HG02571 (cell line): ENCODE measurements around the gene SH3RF3.

ENCODE experiments used
- ATAC-seq: cut with Tn5 transposase; IDR thresholded peaks from one replicate; pipeline ENCODE4 v1.9.1; 2021; ENCODE audit warnings: mild to moderate bottlenecking, moderate library complexity; ENCODE audit not compliant: unreplicated experiment

Gene SH3RF3

DNA sequence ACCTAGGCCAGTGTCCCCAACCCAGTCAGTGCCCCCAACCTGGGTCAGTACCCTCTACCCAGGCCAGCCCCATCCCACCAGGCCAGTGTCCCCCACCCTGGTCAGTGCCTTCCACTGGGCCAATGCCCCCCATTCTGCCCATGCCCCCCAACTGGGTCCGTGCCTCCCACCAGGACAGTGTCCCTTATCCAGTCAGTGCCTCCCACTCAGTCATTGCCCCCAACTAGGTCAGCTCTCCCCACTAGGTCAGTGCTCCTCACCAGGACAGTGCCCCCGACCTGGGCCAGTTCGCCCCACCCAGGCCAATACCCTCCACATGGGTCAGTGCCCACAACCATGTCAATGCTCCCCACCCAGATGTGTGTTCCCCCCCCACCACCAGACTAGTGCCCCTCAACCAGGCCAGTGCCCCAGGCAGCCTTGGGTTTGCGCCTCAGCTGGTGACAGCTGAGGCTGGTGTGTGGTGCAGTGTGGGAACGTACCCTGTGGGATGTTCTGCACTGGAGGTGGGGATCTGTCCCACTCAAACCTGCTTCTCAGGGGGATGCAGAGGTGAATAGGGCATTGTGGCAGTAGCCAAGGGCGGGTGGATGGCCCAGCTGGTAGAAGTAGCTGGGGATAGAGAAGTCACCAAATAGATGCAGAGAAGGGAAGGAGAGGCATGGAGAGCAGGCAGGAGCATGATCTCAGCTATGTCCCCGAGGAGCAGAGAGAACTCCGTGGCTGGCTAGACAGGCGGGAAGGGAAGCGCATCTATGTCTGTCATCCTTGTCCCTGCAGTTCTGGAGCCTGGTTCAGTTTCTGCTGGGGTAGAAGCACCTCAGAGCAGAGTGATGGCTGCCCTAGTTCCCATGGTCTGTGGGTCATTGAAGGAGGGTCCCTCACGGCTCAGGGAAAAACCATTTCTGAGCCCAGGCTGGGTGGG lies 168.8 kb downstream of the SH3RF3 start:
- no peak for ATAC-seq

DNA sequence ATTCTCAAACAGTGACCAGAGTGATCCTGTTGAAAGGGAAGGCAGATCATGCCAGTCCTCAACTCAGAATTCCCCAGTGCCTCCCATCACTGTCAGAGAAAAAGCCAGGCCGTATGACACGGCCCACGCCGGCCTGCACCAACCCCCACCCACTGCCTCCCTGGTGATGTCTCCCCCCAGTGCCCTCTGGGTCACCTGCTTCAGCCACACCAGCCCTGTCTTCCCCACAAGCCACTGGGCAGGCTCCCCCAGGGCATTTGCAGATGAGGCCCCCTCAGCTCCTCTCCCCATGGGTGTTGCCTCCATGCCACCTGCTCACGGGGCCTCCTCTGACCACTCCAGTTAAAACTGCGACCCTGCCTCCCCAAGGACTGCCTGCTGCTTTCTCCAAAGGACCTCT lies 169.8 kb downstream of the SH3RF3 start:
- ATAC-seq = no peak

DNA sequence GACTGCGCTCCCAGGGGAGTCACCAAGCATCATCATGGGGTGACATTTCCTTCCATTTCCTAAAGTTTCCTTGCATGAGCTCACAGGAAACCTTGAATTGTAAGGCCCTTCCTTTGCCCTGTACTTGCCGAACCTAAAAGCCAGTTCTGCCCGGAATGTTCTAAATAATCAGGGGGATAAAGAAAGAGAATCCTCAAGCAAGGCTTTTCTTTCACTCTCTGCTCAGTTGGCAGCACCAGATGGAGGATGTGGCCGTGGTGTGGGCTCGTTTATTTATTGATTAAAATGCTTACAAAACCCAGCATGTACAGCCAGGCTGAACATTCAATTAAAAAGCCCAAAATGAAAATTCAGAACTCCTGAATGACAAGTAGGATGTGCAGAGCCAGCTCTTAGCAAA lies 170.5 kb downstream of the SH3RF3 start:
- no peak for ATAC-seq

DNA sequence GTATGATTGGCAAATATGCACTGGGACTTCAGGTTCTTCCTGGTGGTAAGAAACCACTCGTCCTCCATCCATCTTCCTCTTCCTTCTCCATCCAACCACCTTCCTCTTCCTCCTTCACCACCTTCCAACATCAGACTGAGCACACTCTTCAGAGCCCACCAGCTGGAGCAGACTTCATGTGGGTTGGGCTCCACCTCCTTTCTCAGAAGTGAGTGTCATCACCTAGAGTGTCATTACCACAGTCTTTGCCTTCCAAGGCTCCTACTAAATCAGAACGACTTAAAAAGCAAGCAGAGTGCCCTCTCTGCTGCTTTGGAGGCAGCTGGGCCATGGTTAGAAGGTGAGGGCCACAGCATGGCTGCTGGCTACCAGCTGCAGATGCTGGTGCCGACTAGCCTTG lies 171.6 kb downstream of the SH3RF3 start:
- no peak for ATAC-seq

DNA sequence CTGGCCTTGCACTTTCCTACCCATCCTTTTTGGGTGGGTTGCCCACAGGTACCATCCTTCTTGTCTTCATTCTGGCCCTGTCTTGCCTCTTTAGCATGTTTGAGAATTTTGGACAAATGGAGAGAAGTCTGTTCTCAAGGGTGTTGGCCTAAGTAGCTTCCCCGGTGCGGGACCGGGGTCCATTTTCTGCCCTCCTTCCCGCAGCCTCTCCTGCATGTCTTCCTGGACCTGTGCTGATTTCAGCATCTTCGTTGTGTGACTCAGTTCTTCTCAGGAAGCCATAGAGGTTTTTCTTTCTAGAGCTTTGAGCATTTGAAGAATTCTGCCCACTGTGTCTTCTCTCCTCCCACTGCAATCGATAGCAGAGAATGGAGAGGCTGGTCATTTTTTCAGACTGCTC lies 172.7 kb downstream of the SH3RF3 start:
- no peak for ATAC-seq

DNA sequence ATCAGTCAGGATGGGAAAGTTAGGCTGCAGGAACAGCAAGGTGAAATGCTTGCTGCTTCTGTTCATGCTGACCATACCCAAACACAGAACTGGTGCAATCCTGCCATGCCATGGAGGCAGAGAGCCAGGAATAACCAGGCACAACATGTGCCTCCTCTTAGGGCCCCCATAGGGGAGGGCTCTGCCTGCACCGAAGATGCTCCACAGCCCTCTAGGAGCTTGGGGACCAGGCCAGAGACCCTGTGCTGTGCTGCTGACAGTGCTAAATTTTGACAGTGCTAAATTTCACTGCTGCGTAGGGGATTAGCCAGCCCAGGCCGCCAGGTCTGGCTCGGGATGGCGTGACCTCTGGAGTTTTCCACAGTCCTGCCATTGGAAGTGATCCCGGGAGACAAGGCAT lies 173.3 kb downstream of the SH3RF3 start:
- no peak for ATAC-seq

DNA sequence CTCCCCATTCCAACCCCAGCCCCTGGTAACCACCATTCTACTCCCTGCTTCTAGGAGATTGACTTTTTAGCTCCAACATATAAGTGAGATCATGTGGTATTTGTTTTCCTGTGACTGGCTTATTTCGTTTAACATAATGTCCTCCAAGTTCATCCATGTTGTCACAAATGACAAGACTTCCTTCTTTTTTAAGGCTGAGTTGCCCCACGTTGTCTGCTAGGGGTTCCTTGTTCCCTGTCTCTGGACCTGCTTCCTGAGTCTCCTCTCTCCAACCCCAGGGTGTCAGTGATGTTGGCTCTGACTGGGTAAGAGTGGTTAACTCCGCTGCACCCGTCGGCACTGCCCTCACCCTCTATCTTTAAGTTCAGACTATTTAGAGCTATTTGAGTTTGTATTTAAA lies 175.2 kb downstream of the SH3RF3 start:
- no peak for ATAC-seq

DNA sequence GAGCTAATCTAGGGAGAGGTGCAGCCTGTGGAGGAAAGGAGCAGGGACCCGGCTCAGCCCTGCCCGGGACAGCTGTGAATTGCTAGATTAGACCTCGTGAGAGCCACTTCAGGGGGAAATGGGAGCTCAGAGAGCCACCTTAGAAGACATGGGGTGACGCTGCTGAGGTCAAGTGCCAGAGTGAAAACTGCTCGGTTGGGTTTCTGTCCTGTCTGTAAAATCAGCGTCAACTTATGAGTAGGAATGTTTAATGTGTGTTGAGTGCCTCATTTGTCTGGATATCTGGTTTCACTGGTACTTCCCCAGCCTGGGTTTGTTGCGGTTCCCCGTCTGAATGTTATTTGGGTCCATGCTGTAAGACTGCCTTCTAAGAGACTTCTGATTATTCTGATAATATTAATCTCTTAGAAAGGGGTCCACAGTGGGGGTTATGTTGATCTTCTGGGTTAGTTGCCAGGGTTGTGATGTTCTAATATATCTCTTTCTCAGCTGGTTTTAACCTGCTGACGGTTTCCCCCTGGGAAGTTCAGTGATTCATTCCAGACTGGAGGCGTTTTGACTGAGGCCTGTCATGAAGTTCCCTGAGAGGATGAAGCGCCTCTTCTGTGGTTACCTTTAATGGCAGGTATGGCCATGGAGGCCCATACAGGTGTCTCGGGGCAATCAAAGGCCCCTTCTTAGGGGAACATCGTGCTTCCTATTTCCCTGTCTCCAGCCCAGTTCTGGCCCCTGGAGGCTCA lies 175.9 kb downstream of the SH3RF3 start:
- ATAC-seq = no peak

DNA sequence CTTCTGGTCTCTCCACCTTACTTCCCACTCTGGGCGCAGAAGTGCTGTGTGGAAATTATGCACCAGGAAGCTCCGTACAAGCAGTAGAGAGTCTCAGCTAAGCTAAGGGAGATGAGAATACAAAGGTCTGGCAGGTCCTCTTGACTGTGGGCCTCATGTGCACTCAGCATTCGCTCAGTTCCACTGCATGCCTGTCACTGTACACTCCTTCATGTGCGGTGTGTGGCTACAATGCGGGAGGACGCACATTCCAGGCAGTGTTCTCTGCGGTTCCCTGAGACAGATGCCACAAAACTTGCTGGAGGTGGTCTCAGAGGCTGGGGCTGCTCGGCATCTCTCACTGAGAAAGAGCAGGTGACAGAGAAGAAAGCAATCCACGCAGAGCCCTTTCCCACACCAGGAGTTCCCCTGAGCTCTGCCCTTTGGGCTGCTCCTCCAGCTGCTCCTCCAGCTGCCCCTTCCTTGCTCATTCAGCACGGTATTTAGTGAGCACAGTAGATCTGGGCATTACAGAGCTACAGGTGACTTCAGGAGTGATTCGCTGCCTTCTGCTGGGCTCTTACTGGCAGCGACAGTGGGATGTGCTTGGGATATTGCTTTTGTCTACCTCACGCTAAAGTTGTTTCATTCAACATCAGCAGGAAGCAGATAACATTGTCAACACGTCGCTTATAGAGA lies 176.6 kb downstream of the SH3RF3 start:
- no peak for ATAC-seq

DNA sequence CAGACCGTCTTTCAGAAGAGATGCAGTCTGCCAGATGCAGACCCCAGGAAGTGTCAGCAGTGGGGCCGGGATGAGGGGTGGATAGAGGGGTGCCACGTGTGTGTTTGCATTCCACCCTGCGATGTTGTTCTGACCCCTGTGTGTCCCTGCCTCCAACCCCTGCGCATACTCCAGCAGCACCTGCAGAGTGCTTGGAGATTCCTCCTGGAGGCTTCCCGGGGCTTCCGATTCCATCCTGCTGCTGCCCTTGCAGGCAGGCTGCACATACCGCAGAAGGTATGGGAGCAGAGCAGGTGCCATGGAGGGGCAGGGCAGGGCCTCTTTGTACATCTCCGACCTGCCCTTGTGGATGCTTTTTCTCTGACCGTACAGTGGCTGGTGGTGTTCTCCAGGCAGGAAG lies 177.2 kb downstream of the SH3RF3 start:
- ATAC-seq = no peak

DNA sequence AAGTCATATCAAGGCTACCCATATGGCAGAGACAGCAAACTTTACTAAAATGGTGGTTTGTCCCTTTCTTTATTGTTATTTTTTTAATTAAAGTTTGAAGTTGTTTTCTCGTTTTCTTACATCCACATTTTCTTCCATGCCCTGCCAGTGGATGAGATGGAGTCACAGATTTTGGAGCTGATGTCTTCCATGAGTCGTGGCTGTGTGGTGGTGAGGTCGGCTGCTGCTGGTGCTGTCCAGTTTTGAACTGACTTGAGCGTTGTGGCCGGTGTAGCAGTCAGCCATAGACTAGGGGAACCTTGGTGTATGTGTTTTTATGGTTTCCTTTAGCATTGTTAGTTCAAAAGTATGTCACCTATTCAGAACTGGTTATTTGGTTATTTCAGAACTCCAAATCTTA lies 182.8 kb downstream of the SH3RF3 start:
- ATAC-seq = no peak

DNA sequence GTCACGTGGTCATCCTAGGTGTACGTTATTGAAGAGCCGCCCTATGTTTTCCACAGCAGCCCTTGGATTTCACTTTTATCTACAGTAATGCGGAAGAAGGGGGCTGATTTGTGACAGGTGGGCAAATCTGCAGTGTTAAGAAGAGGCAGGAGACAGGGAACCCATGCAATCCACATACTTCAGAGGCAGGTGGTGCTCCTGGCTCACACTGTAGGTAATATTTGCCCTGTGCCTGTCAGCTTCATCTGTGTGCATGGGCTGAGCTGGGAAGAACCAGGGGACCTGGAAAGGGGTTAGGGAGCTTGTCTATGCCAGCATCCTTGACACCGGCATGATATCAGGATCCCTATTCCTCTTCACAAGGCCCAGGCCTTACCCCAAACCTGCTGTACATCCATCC lies 183.9 kb downstream of the SH3RF3 start:
- ATAC-seq = no peak

DNA sequence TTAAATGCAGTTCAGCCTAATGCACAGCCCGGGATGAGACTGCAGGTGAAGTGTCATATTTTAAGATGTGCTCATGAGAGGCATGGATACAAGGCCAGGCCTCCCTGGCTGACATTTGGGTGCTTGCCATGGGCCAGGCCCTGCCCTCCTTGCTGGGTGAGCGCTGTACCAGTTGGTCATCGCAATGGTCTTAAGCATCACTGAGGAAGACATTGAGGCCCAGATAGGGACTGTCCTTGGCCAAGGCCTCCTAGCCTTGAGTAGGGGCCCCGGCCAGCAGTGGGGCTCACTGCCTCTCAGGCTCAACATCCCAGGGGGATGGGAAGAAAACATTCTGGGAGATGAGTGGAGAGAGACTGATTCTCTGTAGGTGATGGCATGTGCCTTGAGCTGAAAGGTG lies 184.3 kb downstream of the SH3RF3 start:
- no peak for ATAC-seq

DNA sequence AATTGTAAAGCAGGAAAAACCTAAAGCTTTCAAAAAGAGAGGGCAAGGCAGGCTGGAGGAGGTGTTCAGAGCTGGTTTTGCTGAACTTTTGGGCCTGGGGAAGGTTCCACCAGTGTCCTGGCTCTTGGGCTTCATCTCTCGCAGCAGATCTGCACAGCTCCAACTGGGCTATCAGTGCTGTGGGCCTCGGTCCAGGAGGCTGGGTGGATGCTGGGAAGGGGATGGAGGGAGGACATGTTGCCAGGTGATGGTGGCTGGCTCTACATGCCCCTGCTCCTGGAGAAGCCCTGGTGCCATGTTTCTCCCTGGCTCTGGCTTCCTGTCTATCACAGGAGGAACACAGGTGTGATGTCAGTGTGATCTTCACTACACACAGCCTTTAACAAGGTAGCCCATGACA lies 187.1 kb downstream of the SH3RF3 start:
- no peak for ATAC-seq

DNA sequence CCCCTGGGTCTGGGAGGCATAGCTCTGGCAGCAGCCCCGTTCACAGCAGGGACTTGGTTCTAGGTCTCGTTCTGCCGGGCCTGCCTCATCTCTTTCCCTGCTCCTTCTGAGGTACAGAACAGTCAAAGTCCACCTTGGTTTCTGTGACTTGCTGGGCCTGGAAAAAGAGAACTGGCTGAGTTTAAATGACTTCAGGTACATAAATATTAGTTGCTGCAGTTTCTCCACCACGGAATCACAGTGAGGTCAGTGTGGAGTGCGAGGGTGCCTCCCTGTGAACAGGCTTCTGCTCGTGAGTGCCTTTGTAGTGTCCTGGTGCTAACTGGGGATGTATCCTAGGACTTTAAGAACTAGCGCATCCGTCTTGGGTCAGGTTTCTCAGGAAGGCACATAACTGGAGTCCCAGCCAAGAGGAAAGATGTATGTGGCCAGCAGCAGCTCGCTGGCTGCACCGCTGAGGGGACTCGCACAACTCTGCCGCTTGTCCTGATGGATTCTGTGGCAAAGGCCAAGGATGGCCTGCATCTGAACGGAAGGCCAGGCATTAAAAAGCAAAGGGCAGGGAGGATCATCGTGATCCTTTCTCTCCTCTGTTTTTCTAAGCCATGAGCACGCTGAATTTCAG lies 188.6 kb downstream of the SH3RF3 start:
- ATAC-seq = no peak

DNA sequence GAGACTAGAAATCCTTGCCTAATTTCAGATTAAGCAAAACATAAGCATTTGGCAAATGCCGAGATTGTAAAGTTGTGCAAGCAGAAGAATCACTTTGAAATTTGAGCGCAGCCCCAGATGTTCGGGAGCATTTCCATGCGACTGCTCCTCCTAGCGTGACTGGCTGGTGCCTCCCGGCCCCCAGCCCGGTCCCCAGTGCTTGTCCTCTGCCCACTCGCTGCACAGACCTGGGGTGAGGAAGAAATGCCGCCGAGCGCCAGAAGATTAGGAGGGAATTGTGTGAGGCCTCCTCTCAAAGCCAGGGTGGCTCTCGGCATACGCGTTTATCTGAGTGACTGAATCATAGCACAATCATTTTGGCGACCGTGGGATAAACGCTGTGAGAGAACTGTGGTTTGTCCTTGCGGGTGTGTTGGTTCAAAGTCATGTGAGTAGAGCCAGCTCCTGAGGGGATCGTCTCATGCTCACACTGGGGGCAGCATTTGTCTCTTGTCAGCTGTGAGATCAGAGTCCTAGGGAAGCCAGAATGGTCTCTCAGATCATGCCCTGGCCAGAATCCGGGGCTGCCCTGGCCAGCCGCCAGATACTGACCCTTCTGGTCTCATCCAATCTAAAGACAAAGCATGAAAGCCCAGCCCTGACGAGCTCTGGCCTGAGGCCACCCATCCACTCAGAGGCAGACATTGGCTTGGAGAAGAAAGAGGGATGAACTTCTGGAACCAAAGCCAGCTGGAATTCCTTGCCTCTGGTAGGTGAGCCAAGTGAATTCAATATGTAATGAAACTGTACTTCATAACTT lies 189.3 kb downstream of the SH3RF3 start:
- no peak for ATAC-seq

DNA sequence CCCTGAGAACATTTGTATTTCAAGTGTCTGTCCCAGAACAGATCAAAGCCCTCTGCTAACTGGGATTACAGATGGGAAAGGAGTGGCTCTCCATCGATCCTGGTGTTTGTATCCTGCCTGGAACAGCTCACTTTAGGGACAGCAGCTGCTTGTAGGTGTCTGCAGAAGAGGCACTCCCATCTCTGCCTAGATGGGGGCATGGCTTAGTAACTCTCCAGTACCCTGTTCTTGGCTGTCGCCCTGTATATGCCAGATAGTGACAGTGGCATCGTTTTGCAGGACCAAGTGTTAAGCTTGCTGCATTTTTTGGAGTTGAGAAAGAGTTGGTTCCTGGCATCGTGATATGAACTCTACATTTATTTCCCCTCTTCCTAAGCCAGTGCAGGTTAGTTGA lies 189.9 kb downstream of the SH3RF3 start:
- ATAC-seq = no peak

DNA sequence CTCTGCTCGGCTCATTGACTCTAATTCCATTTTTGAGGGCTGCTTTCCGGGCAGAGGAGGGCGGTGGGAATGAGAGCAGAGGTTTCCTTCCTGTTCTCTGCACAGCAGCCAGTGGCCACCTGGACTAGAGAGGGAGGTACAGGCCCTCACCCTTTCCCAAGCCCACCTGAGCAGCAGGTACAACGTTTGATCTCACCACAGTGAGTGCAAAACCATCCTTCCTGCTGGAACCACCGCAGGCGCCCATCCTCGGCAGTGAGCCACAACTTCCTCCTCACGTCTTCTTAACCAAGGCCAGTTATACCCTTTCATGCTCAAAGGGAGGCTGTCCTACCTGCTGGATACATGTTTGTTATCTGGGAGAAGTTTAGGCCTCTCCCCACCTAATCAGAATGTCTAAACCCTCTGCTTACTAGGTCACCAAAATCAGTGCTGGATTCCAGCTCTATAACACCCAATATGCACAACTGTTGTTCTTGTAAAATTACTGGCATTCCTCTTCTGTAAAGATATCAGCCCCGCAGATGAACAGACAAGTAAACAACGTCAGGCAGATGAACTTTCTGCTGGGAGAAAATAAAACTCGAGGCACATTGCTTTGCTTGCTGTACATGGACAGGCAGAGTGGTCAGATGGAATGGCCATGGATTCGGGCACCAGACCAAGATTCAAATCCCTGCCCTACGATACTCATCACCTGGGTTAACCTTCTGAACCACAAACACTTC lies 191.4 kb downstream of the SH3RF3 start:
- ATAC-seq = no peak

DNA sequence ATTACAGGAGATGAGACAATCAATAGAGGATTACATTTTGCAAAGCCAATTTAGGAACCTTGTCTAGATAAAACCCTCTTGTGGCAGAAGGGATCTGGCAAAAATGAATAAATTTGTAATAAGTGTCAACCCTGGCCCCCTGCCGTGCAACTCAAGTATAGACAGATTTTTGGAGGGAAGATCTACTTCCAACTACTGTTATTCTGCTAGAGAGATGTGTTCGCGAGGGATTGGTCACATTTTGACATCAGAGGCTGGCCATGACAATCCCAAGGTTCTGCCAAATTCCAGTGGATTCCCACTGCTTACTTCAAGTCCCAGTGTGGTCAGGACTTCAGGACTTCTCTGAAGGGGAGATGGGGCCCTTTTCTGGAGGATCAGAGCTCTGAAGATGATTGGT lies 192.6 kb downstream of the SH3RF3 start:
- no peak for ATAC-seq

DNA sequence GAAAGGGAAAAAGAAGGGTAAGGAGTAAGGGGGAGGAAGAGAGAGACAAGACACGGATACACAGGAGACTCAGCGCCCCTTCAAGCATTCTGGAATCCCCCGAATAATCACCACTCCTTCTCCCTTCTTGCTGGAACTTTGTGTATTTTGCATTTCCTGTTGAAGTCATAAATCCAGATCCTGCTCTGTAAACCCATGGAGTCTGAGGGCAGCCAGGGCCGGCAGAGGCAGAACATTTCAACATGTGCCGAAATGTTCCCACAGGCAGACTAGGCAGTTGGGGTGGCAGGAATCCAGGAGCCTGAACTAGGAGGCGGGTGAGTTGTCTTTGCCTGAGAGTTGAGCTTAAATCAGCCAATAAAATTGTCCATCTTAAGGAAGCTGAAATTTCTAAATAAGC lies 193.1 kb downstream of the SH3RF3 start:
- no peak for ATAC-seq
